HCT116 (cell line): ENCODE data around the gene AGTRAP. TPM values are rescaled to one million over a fixed set of nuclear protein-coding genes. Genes with fewer than 3 reads are reported as not detected.

Source experiments
- ATAC-seq: fragments of 200-7000 bp; cut with Tn5 transposase; 2 replicates; pipeline ENCODE4 v1.9.1; 2020; ENCODE audit warnings: mild to moderate bottlenecking, moderate library complexity
- BruUV-seq: library from RNA; stranded (reverse); fragments of 400-500 nt; replicated peaks from 2 replicates; lab custom pipeline; 2021; lab: Mats Ljungman, UMichigan
- CTCF ChIA-PET: fragments of 300-600 bp; sonication (Branson Sonifier 250); formaldehyde crosslinking; loops from one replicate; lab custom pipeline; 2021; ENCODE audit warnings: antibody characterized with exemption; lab: Charles Lee
- POLR2A ChIA-PET: fragments of 300-600, 350-600 bp; sonication (Branson Sonifier 250); formaldehyde crosslinking; loops from one replicate; lab custom pipeline; 2021; ENCODE audit warnings: antibody characterized with exemption; lab: Charles Lee
- RAD21 ChIA-PET, 2 experiments: fragments of 300-600 bp; sonication (Branson Sonifier 250); formaldehyde crosslinking; loops; one replicate each; lab custom pipeline; 2023; ENCODE audit warnings: low total read pairs in 2 of 2; ENCODE audit not compliant: uncharacterized antibody in 2 of 2, unreplicated experiment in 2 of 2, low non-redundant PET in 1 of 2; lab: Charles Lee
- DNase-seq: peaks from one replicate; pipeline ENCODE4 v3.0.0-alpha.2; 2010; ENCODE audit warnings: low read depth, low spot score
- H2AFZ ChIP-seq: fragments of 200-600 bp; shearing (Covaris generic), sonication (generic); 2 replicates; pipeline ENCODE4 v1.6.1; 2017; ENCODE audit warnings: low read depth, mixed run types, mixed read lengths, antibody characterized with exemption, low read length; ENCODE audit not compliant: poor library complexity, severe bottlenecking
- H3K27ac ChIP-seq: 2 replicates; pipeline ENCODE4 v1.5.1; 2012; ENCODE audit warnings: low read depth, low read length
- H3K27me3 ChIP-seq: fragments of 200-600 bp; sonication (generic); 2 replicates; pipeline ENCODE4 v1.6.1; 2016; ENCODE audit warnings: mixed run types, low read length, mixed read lengths; ENCODE audit not compliant: insufficient read depth
- H3K36me3 ChIP-seq, 2 experiments: fragments of 200-500 bp in 1 of 2; fragments of 200-600 bp in 1 of 2; sonication (Bioruptor generic) in 1 of 2; sonication (generic) in 1 of 2; 2 replicates each; pipeline versions ENCODE4 v1.5.1 to v1.6.1; 2014 to 2016; ENCODE audit warnings: low read length in 2 of 2, inconsistent platforms in 1 of 2, mixed read lengths in 1 of 2, mixed run types in 1 of 2; ENCODE audit not compliant: insufficient read depth in 2 of 2, control insufficient read depth in 1 of 2
- H3K4me1 ChIP-seq, 2 experiments: fragments of 200-600 bp in 1 of 2; sonication (generic) in 1 of 2; 2 replicates each; pipeline versions ENCODE4 v1.5.1 to v1.6.1; 2012 to 2017; ENCODE audit warnings: low read length in 2 of 2, inconsistent platforms in 1 of 2, mild to moderate bottlenecking in 1 of 2, mixed read lengths in 1 of 2, mixed run types in 1 of 2, moderate library complexity in 1 of 2; ENCODE audit not compliant: insufficient read depth in 2 of 2, control insufficient read depth in 1 of 2
- H3K4me2 ChIP-seq: fragments of 200-600 bp; sonication (generic); 2 replicates; pipeline ENCODE4 v1.6.1; 2017; ENCODE audit warnings: mixed run types, low read length, mixed read lengths
- H3K4me3 ChIP-seq, 2 experiments: fragments of 200-600 bp in 1 of 2; sonication (generic) in 1 of 2; replicated peaks in 1 of 2; 2 replicates each; pipeline ENCODE4 v1.5.1; 2011 to 2016; ENCODE audit warnings: low read length in 2 of 2, control low read depth in 1 of 2, low read depth in 1 of 2, mild to moderate bottlenecking in 1 of 2, mixed read lengths in 1 of 2, mixed run types in 1 of 2
- H3K79me2 ChIP-seq: fragments of 200-600 bp; sonication (generic); 2 replicates; pipeline ENCODE4 v1.6.1; 2017; ENCODE audit warnings: mild to moderate bottlenecking, mixed run types, low read length, moderate library complexity, mixed read lengths; ENCODE audit not compliant: insufficient read depth
- H3K9ac ChIP-seq: fragments of 200-600 bp; sonication (generic); 2 replicates; pipeline ENCODE4 v1.6.1; 2016; ENCODE audit warnings: low read length, mixed read lengths
- H3K9me2 ChIP-seq: fragments of 200-600 bp; sonication (generic), shearing (Covaris generic); 2 replicates; pipeline ENCODE4 v1.6.1; 2017; ENCODE audit warnings: mixed run types, mild to moderate bottlenecking, moderate library complexity; ENCODE audit not compliant: insufficient read depth
- H3K9me3 ChIP-seq, 2 experiments: fragments of 200-500 bp in 1 of 2; fragments of 200-600 bp in 1 of 2; sonication (Bioruptor generic) in 1 of 2; sonication (generic) in 1 of 2; 2 replicates each; pipeline ENCODE4 v1.6.1; 2014 to 2017; ENCODE audit warnings: low read length in 2 of 2, mixed read lengths in 2 of 2, inconsistent platforms in 1 of 2, low read depth in 1 of 2, mild to moderate bottlenecking in 1 of 2, mixed run types in 1 of 2, moderate library complexity in 1 of 2; ENCODE audit not compliant: control insufficient read depth in 1 of 2, insufficient read depth in 1 of 2
- H4K20me1 ChIP-seq: fragments of 200-600 bp; sonication (generic), shearing (Covaris generic); 2 replicates; pipeline ENCODE4 v1.6.1; 2017; ENCODE audit warnings: mixed run types, mild to moderate bottlenecking, moderate library complexity; ENCODE audit not compliant: insufficient read depth
- CTCF ChIP-seq, 3 experiments: fragments of 200-600 bp in 1 of 3; sonication (generic) in 1 of 3; IDR thresholded peaks in 2 of 3; conservative IDR thresholded peaks in 1 of 3; 2 replicates each; pipeline ENCODE4 v1.5.1; 2012 to 2017; ENCODE audit warnings: low read depth in 2 of 3, low read length in 2 of 3, antibody characterized with exemption in 1 of 3, borderline replicate concordance in 1 of 3, control low read depth in 1 of 3, mild to moderate bottlenecking in 1 of 3, mixed read lengths in 1 of 3, mixed run types in 1 of 3, moderate library complexity in 1 of 3; ENCODE audit not compliant: insufficient read depth in 1 of 3
- EZH2phosphoT487 ChIP-seq: fragments of 200-600 bp; IDR thresholded peaks from 2 replicates; pipeline ENCODE4 v1.6.1; 2018; ENCODE audit warnings: antibody characterized with exemption, borderline replicate concordance
- JUND ChIP-seq: IDR thresholded peaks from 2 replicates; pipeline ENCODE4 v1.6.1; 2012
- POLR2A ChIP-seq: IDR thresholded peaks from 2 replicates; pipeline ENCODE4 v1.7.0; 2011; ENCODE audit warnings: borderline replicate concordance; ENCODE audit not compliant: insufficient read depth, insufficient read length; ENCODE audit errors: extremely low read depth
- ZBTB33 ChIP-seq: IDR thresholded peaks from 2 replicates; pipeline ENCODE4 v1.6.1; 2011; ENCODE audit warnings: mild to moderate bottlenecking, low read length, moderate library complexity; ENCODE audit not compliant: insufficient replicate concordance; ENCODE audit errors: extremely low read depth
- ZNF274 ChIP-seq: fragments of 200-500 bp; sonication (Bioruptor generic); IDR thresholded peaks from 2 replicates; pipeline ENCODE4 v1.6.1; 2014; ENCODE audit warnings: mild to moderate bottlenecking, low read depth, low read length, inconsistent platforms
- intact Hi-C: fragments of 100-400 bp; cut with micrococcal nuclease; formaldehyde crosslinking; loops from 2 replicates; pipeline ENCODE4 v1.10.0; 2022
- total RNA-seq: library from RNA; stranded (reverse); gene quantifications from one replicate; pipeline ENCODE4 v1.2.1, GENCODE V29; 2021; ENCODE audit not compliant: unreplicated experiment
- TF ChIP-seq, protein P1 (sequence below): IDR thresholded peaks from 2 replicates; pipeline ENCODE4 v1.6.1; 2012; ENCODE audit warnings: low read depth

AGTRAP gene
- total RNA-seq, 1 experiment from 2014 or later, result 49.0 TPM

DNA sequence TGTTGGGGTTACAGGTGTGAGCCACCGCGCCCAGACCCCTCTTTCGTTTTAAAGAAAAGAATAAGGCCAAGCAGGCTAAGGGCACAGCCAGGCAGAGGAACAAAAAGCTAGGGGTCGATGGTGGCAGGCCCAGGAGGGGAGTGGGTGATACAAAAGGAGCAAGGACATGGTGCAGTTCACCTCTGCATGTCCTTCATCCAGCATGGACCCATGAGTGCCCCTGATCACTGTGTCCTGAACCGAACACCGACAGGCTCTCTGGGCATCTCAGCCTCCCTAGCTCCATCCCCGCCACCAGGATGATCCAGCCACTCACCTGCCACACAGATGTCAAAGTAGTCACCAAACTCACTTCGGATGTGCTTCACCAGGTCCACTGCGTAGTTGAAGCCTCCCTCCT lies 64.0 kb downstream of the AGTRAP start:
- Histone ChIP-seq H4K20me1 (no peaks in the 10 kb centered on the region), H3K4me1 (peaks cover 33 to 51% of the 10 kb centered on the region in 2 experiments), H3K27ac (no peak overlapping the region), H3K36me3 (no peaks in the 10 kb centered on the region), H3K27me3 (no peaks in the 10 kb centered on the region), H3K79me2 (no peaks in the 10 kb centered on the region), H3K4me3 (no peak overlapping the region), H3K4me2 (no peak overlapping the region), H3K9ac (no peak overlapping the region), H2AFZ (no peak overlapping the region), H3K9me3 (no peaks in the 10 kb centered on the region), H3K9me2 (no peaks in the 10 kb centered on the region)
- RAD21 ChIA-PET, result no interaction called here
- intact Hi-C loops, result no loop called here
- no TSS peak for BruUV-seq
- ATAC-seq, result no peak
- no peak for TF ChIP-seq POLR2A
- CTCF ChIA-PET, result no interaction called here
- POLR2A ChIA-PET, result no interaction called here
- no peak for DNase-seq

DNA sequence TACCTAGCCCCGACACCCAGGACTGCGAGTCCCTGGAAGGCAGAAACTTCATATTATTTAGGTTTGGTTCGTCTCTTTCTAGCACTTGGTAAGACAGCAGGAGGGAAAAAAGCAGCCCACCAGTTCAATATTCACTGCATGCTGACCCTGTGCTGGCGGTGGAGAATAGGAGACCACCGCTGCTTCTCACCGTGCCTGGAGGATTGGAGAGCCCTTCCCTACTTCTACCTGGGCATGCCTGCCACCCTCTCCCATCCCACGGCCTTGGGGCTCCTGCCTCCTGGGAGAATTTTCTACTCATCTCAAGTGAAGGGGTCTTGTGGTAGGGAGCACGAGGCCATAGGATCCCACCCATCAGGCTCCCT lies 64.4 kb downstream of the AGTRAP start:
- Histone ChIP-seq H3K27ac (no peak overlapping the region), H3K9me3 (no peaks in the 10 kb centered on the region), H3K9ac (peak overlapping the region; percentile 34; the same call in 1 of the 2 replicates), H3K4me2 (peak overlapping the region; percentile 68), H3K9me2 (no peaks in the 10 kb centered on the region), H3K4me1 (peaks cover 33 to 54% of the 10 kb centered on the region in 2 experiments), H3K4me3 (no peak overlapping the region; a peak in 1 of 4 replicates), H3K36me3 (no peaks in the 10 kb centered on the region), H3K79me2 (no peaks in the 10 kb centered on the region), H4K20me1 (no peaks in the 10 kb centered on the region), H3K27me3 (no peaks in the 10 kb centered on the region), H2AFZ (no peak overlapping the region)
- DNase-seq, result no peak
- no TSS peak for BruUV-seq
- ChIA-PET POLR2A (no interaction called here), RAD21 (no interaction called here), CTCF (no interaction called here)
- intact Hi-C loops, result no loop called here
- TF ChIP-seq, protein P1, sequence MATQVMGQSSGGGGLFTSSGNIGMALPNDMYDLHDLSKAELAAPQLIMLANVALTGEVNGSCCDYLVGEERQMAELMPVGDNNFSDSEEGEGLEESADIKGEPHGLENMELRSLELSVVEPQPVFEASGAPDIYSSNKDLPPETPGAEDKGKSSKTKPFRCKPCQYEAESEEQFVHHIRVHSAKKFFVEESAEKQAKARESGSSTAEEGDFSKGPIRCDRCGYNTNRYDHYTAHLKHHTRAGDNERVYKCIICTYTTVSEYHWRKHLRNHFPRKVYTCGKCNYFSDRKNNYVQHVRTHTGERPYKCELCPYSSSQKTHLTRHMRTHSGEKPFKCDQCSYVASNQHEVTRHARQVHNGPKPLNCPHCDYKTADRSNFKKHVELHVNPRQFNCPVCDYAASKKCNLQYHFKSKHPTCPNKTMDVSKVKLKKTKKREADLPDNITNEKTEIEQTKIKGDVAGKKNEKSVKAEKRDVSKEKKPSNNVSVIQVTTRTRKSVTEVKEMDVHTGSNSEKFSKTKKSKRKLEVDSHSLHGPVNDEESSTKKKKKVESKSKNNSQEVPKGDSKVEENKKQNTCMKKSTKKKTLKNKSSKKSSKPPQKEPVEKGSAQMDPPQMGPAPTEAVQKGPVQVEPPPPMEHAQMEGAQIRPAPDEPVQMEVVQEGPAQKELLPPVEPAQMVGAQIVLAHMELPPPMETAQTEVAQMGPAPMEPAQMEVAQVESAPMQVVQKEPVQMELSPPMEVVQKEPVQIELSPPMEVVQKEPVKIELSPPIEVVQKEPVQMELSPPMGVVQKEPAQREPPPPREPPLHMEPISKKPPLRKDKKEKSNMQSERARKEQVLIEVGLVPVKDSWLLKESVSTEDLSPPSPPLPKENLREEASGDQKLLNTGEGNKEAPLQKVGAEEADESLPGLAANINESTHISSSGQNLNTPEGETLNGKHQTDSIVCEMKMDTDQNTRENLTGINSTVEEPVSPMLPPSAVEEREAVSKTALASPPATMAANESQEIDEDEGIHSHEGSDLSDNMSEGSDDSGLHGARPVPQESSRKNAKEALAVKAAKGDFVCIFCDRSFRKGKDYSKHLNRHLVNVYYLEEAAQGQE, result no peak
- no peak for TF ChIP-seq EZH2phosphoT487
- TF ChIP-seq ZNF274, result no peak
- TF ChIP-seq ZBTB33, result no peak
- TF ChIP-seq CTCF (IDR thresholded peaks at IDR 0.05 in 2 of 3, conservative IDR thresholded peaks at IDR 0.05 in 1 of 3; ENCODE audit: borderline replicate concordance in 1 of 3, insufficient read depth in 1 of 3, low read depth in 2 of 3, low read length in 2 of 3), result no peak
- TF ChIP-seq JUND, result no peak
- ATAC-seq, result no peak
